Aorta (tissue), 5 donors: ENCODE data around the gene CALB2. TPM values are rescaled to one million over a fixed set of nuclear protein-coding genes. Genes with fewer than 3 reads are reported as not detected.

ENCODE experiments used
- ATAC-seq: fragments of 200-7000 bp; cut with Tn5 transposase; one replicate; pipeline ENCODE4 v1.9.1; 2022; ENCODE audit warnings: moderate library complexity; ENCODE audit not compliant: low FRiP score
- DNase-seq, 2 donors: peaks; one replicate each; pipeline ENCODE4 v3.0.0-alpha.2; 2020
- H3K27ac ChIP-seq, 2 donors: one replicate each; pipeline ENCODE4 v1.5.1; 2013; ENCODE audit warnings: low read length in 2 of 2, mild to moderate bottlenecking in 2 of 2, moderate library complexity in 2 of 2, control low read depth in 1 of 2, inconsistent platforms in 1 of 2, low read depth in 1 of 2
- H3K27me3 ChIP-seq, 2 donors: one replicate each; pipeline ENCODE4 v1.6.1; 2013; ENCODE audit warnings: control low read depth in 1 of 2, low read length in 1 of 2, mild to moderate bottlenecking in 1 of 2, moderate library complexity in 1 of 2; ENCODE audit not compliant: insufficient read depth in 2 of 2, control insufficient read depth in 1 of 2
- H3K36me3 ChIP-seq, 2 donors: one replicate each; pipeline ENCODE4 v1.6.1; 2013; ENCODE audit warnings: control low read depth in 1 of 2, low read length in 1 of 2, mild to moderate bottlenecking in 1 of 2; ENCODE audit not compliant: insufficient read depth in 2 of 2, control insufficient read depth in 1 of 2
- H3K4me1 ChIP-seq, 2 donors: one replicate each; pipeline ENCODE4 v1.6.1; 2013; ENCODE audit warnings: low read length in 2 of 2, control low read depth in 1 of 2, mild to moderate bottlenecking in 1 of 2, moderate library complexity in 1 of 2; ENCODE audit not compliant: insufficient read depth in 2 of 2, control insufficient read depth in 1 of 2
- H3K4me3 ChIP-seq, 2 donors: one replicate each; pipeline ENCODE4 v1.5.1; 2013; ENCODE audit warnings: low read length in 2 of 2, control low read depth in 1 of 2, mild to moderate bottlenecking in 1 of 2
- H3K9me3 ChIP-seq: one replicate; pipeline ENCODE4 v1.6.1; 2013; ENCODE audit warnings: mild to moderate bottlenecking, low read length; ENCODE audit not compliant: control insufficient read depth
- WGBS, 2 donors: extraction: QIAGEN DNeasy Blood & Tissue Kit; methylation state at CpG; one replicate each; pipeline ENCODE4 v1.1.7; 2013; 5-methylcytosine and 5-hydroxymethylcytosine counted together
- intact Hi-C, 2 donors: fragments of 100-400 bp; cut with DNase I; formaldehyde crosslinking; loops; one replicate each; pipeline versions ENCODE4 v1.14.2 to v1.15.0; 2022
- polyA plus RNA-seq, 2 donors: library from polyadenylated mRNA; stranded (reverse); fragments of 200-250 nt; gene quantifications; one replicate each; pipeline ENCODE4 v1.2.3, GENCODE V29; 2013
- total RNA-seq, 2 donors: library from RNA; stranded (reverse); fragmentation: NEBNext Ultra II Directional; extraction: Animal tissue kit (Norgen Biotek cat#: 25700); gene quantifications; one replicate each; pipeline ENCODE4 v1.2.1, GENCODE V29; 2021
- donor health status: healthy with polysubstance abuse.
- donor health status: Bipolar disorder and iron deficiency.
- donor health status: DM: no; HTN: no; CAD: no.
- donor health status: DM: no; HTN: no; CAD: no.
- donor health status: DM: yes; HTN: yes; CAD: no.

Gene CALB2
- total and polyA plus RNA-seq, 4 donors = 0.84 to 1.1 TPM; not detected in 2

DNA sequence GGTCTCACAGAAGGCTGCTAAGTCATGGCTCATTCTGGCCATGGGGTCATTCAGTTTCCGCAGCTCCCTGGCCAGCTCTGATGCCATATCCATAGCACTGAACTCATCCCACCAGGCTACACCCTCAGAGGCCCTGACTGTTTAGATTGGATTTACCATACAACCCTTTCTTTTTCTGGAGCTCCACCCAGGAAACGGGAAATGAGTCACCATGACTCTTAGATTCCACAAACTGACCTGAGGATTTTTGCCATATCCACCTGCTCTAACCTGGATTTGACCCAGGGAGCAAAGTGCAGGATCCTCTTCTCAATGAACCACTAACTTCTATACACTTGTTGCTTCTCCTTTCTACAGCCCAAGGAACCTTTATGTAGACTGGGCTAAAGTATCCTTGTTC is 20.3 kb upstream of the CALB2 start:
- DNase-seq (no peak), ATAC-seq (no peak)
- no peak overlapping the region for H3K27ac ChIP-seq
- no peaks in the 10 kb centered on the region for H3K9me3 ChIP-seq
- H3K36me3 ChIP-seq = no peaks in the 10 kb centered on the region
- intact Hi-C loops = no loop called here
- no peak overlapping the region for H3K4me3 ChIP-seq
- no peaks in the 10 kb centered on the region for H3K4me1 ChIP-seq
- no peaks in the 10 kb centered on the region for H3K27me3 ChIP-seq
- WGBS, 2 donors = 67 to 73% methylated on average over 2 of the region's 2 CpGs

DNA sequence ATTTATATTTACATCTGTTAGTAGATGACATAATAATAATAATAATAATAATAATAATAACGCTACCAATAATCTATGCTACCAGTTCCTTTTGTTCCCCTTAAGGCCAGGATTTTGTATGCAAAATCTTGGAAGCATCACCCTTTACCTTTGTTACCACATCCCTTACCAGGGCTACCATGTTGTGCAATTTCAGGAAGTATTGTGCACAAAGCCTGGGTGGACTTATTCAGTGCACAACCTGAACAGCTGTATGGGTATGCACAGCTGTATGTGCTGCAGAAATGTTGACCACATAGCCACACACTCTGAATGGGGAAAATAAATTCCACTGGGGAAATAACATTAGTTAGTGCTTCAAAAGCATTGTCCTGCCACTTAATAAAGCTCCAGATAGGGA is 19.9 kb upstream of the CALB2 start:
- Histone ChIP-seq H3K4me3 (no peak overlapping the region), H3K9me3 (no peaks in the 10 kb centered on the region), H3K4me1 (no peaks in the 10 kb centered on the region), H3K27ac (no peak overlapping the region), H3K36me3 (no peaks in the 10 kb centered on the region), H3K27me3 (no peaks in the 10 kb centered on the region)
- 67 to 90% methylated on average over 1 of the region's 1 CpG for WGBS, 2 donors
- ATAC-seq = no peak
- intact Hi-C loops = no loop called here
- no peak for DNase-seq

DNA sequence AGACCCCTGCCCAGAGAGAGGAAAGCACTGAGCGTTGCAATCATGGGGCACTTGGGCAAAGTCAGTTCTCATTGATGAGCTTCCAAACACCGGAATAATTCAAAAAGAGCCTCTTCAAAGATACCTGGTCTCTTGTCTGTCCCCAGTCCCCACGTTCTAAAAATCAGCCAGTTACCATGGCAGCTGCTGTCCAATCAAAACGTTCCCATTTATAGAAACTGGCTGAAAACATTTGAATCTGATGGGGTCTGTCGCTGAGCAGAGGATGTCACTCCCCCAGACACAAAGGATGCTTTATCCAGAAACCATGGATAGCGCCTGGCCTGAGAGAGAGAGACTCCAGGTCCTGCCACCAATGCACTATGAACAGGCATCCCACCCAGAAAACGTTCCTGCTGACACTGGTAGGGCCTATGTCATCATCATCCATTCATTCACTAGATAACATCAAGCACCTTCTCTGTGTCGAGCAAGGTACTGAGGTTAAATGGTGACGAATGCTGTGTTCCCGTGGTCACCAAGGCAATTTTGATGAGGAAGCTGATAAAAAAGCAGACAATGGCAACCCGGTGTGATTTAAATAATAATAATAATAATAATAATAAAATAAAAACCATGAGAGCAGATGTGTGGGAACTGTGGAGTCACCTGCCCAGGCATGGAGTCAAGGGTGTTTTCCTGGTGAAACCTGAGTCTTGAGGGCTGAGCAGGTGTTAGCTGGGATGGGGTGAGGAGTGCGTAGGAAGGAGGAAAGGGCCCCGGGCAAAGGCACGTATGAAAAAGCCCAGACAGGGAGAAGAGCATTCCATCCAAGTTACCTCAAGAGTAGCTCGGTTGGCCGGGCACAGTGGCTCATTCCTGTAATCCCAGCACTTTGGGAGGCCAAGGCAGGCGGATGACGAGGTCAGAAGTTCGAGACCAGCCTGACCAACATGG is 19.0 kb upstream of the CALB2 start:
- Histone ChIP-seq H3K27me3 (no peaks in the 10 kb centered on the region), H3K27ac (no peak overlapping the region), H3K36me3 (no peaks in the 10 kb centered on the region), H3K4me1 (no peaks in the 10 kb centered on the region), H3K4me3 (no peak overlapping the region), H3K9me3 (no peaks in the 10 kb centered on the region)
- DNase-seq (no peak), ATAC-seq (no peak)
- intact Hi-C loops = no loop called here
- 64 to 67% methylated on average over 19 of the region's 19 CpGs for WGBS, 2 donors

DNA sequence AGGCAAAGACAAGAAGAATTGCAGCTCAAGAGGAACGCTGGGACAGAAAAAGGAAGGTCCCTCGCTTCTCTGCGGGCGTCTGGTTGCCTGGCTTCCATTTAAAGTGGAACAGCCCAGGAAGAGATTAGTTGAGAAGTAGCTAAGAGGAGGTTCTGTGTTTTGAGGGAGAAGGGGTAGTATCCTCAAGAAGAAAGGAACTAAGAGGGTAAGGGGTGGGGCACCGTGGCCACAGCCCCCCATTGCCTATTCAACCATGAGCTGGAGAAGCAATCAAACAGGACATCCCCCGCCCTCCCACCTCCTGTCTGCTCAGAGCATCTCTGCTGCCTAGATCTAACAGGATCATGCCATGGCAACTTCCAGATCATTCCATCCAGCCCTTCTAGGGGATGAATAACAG is 18.1 kb upstream of the CALB2 start:
- DNase-seq = no peak
- H3K9me3 ChIP-seq = no peaks in the 10 kb centered on the region

DNA sequence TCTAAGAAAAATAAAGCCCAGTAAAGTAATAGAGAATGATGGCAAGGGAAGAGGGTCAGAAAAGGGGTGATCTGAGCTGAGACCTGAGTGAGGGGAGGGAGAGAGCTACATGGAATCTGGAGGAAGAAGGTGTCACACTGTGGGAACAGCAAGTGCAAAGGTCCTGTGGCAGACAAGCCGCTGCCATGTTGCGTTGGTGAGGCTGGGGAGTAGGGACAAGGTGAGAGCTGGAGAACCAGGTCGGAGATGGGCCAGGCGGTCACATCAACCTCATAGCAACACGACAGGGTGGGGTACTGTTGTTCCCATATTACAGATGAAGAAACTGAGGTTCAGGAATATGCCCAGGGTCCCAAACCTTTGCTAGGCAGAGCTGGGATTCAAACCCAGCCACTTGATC is 16.6 kb upstream of the CALB2 start:
- no peak overlapping the region for H3K4me3 ChIP-seq
- no peaks in the 10 kb centered on the region for H3K9me3 ChIP-seq
- H3K36me3 ChIP-seq = no peaks in the 10 kb centered on the region
- no peak overlapping the region for H3K27ac ChIP-seq
- DNase-seq = no peak
- intact Hi-C loops = no loop called here
- ATAC-seq = no peak
- H3K27me3 ChIP-seq = no peaks in the 10 kb centered on the region
- H3K4me1 ChIP-seq = no peaks in the 10 kb centered on the region
- 86% methylated on average over 5 of the region's 5 CpGs for WGBS, 2 donors

More for the DNA sequence above, 18.1 kb upstream of the CALB2 start:
- intact Hi-C loops = no loop called here
- no peak overlapping the region for H3K4me3 ChIP-seq
- no peaks in the 10 kb centered on the region for H3K36me3 ChIP-seq
- no peaks in the 10 kb centered on the region for H3K27me3 ChIP-seq
- 58 to 61% methylated on average over 5 to 6 of the region's 6 CpGs for WGBS, 2 donors
- ATAC-seq = no peak
- no peak overlapping the region for H3K27ac ChIP-seq
- H3K4me1 ChIP-seq = no peaks in the 10 kb centered on the region

DNA sequence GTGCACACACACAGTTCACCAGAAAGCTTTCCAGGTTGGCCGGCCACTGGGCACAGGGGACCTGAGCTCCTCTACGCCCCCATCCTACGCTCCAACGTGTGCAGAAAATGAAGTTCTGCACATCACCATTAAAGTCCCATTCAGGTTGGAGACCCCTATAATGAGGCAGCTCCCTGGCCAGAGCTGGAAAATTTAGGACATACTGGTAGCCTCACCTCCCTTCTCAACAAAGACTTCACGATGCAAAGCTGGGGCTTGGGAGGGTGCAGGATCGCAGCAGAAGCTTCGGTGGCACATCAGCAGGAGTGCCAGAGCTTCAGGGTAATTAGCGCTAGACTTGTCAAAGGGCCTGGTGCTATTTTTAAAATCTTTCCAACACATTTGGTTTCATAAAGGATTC is 15.4 kb upstream of the CALB2 start:
- DNase-seq (no peak), ATAC-seq (no peak)
- H3K27ac ChIP-seq = no peak overlapping the region
- no peaks in the 10 kb centered on the region for H3K9me3 ChIP-seq
- intact Hi-C loops = no loop called here
- H3K4me1 ChIP-seq = no peaks in the 10 kb centered on the region
- no peaks in the 10 kb centered on the region for H3K36me3 ChIP-seq
- WGBS, 2 donors = 73 to 83% methylated on average over 8 of the region's 8 CpGs
- no peak overlapping the region for H3K4me3 ChIP-seq
- H3K27me3 ChIP-seq = no peaks in the 10 kb centered on the region

DNA sequence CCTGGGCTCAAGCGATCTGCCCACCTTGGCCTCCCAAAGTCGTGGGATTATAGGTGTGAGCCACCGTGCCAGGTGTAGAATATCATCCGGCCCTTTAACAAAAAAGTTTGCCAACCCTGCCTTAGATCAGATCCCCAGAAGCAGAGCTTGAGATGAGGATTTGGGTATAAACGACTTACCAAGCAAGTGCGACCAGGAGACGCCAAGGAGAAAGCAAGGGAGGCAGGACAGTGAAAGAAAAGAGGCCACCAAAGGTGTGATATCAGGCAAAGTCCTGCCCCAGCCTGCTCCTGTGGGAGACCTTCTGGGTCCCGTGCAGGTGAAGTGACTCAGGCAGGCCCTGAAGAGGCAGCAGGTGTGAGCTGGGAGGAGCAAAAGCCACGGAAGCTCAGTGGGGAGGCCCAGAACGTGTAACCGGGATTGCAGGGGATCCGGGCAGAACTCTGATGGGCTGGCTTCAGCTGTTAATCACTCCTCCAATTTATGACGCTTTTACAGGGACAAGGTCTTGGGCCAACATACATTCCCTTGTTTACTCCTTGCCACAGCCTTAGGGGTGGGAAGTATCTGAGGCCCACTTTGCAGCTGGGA is 14.1 kb upstream of the CALB2 start:
- H3K27me3 ChIP-seq = no peaks in the 10 kb centered on the region
- DNase-seq = no peak
- intact Hi-C loops = no loop called here
- no peaks in the 10 kb centered on the region for H3K9me3 ChIP-seq
- H3K36me3 ChIP-seq = no peaks in the 10 kb centered on the region
- H3K4me3 ChIP-seq = no peak overlapping the region
- 59 to 63% methylated on average over 13 of the region's 13 CpGs for whole genome bisulfite sequencing, 2 donors
- no peak overlapping the region for H3K27ac ChIP-seq
- no peaks in the 10 kb centered on the region for H3K4me1 ChIP-seq
- ATAC-seq = no peak

DNA sequence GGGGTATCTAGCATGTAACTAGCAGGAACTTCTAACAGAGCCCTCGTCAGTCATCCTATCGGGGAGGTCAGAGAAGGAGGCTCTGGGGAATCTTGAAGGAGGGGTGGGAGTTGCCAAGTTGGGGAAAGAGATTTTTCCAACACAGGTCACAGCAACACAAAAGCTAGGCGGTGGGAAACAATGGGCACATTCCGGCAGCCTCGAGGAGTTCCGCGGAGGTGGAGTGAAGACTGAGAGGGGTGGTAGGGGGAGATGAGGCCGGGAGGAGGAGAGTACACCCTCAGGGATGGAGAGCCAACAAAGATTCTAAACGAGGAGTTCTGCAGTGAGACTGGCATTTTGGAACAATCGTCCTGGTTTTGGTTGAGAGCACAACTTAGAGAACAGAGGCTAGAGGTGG is 13.5 kb upstream of the CALB2 start:
- Histone ChIP-seq H3K27me3 (no peaks in the 10 kb centered on the region), H3K4me1 (no peaks in the 10 kb centered on the region), H3K27ac (no peak overlapping the region), H3K36me3 (no peaks in the 10 kb centered on the region), H3K9me3 (no peaks in the 10 kb centered on the region), H3K4me3 (no peak overlapping the region)
- 53 to 64% methylated on average over 10 of the region's 10 CpGs for WGBS, 2 donors
- ATAC-seq (no peak), DNase-seq (no peak)
- intact Hi-C loops = no loop called here

DNA sequence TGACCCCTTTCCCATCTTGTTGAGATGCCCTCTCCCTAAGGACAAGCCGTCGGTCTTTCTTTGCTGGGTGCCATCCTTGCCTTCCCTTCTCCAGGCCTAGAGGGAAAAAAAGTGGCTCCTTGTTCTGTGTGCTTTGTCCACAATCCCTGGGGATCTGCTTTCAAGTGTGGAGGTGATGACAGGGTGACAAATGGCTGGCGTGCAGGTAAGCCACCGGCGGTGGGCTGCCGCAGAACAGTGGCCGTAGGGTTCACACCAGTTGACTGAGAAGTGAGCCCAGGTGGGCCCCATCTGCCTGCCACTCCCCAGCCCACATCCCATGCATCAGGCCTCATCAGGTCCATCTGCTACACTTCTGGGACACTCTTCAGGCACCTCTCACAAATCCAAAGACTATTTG is 11.4 kb upstream of the CALB2 start:
- no peak overlapping the region for H3K27ac ChIP-seq
- ATAC-seq = no peak
- H3K4me3 ChIP-seq = no peak overlapping the region
- H3K9me3 ChIP-seq = no peaks in the 10 kb centered on the region
- DNase-seq = no peak
- WGBS, 2 donors = 67 to 75% methylated on average over 7 of the region's 7 CpGs
- no peaks in the 10 kb centered on the region for H3K4me1 ChIP-seq
- intact Hi-C loops = no loop called here
- no peaks in the 10 kb centered on the region for H3K36me3 ChIP-seq
- no peaks in the 10 kb centered on the region for H3K27me3 ChIP-seq
